GM21360 (cell line): ENCODE data around the gene RABL2B.
"Not testable (repeated sequence)": the region's sequence is repeated elsewhere in the genome, so short reads cannot be mapped to it uniquely, and the experiment has no call there.

Experiments used
- ATAC-seq: cut with Tn5 transposase; IDR thresholded peaks from one replicate; pipeline ENCODE4 v1.9.1; 2021; ENCODE audit warnings: mild to moderate bottlenecking, moderate library complexity; ENCODE audit not compliant: unreplicated experiment

Gene RABL2B

DNA sequence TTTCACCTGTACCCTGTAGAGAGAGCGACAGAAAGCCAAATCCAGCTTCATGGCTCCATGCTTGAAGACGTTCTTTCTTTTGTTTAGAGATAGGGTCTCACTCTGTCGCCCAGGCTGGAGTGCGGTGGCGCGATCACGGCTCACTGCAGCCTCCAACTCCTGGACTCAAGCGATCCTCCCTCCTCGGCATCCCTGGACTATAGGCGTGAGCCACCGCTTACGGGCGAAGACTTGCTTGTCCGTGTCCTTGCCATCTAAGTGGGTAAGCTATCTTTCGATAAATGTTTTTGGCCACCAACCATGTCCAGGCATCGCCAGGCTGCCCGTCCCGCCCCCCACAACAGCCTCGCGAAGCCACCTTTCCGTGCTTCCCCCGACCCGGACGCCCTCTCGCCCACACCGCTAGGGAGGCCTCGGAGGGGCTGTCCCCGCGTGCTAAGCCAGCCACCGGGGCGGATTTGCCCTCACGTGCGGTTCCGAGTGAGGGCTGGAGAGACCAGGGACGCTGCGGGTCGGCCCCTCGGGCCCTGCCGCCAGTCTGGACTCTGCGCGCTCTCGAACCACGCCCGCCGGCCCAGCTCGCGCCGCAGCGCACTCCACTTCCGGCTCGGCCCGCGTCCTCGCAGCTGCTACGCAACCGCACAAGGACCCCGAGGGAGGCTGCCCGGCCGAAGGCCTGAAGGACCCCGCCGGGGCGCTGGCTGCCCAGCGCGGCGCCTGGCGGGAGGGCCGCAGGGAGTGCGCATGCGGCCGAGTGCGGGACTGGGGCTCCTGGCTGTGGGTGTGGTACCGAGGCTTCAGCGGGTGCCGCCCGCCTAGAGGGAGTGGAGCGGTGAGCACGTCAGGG is at the start of gene RABL2B:
TSS of gene RABL2B (minus strand) at position 604 of the 847 bp plus-strand sequence. CDS start 1,342 bp downstream, outside the sequence.
- ATAC-seq: peak; percentile 93

DNA sequence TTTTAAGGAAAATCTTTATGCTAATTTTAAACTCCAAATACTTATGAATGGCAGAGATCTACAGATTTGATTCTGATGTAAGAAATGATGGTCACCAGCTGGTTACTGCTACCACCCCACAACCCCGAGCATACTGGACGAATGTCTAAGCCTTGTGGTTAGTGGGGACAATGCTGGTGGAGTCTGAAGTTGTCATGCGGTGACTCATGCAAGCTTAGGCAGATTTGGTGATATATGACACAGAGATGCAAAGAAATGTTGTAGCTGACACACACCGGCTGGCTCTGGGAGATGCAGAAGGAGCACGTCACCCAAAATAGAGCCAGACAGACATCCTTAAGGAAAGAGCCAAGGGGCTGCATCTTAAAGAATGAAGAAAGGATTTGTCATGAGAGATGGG is 3.5 kb upstream of the RABL2B start:
- ATAC-seq: not testable (repeated sequence)

DNA sequence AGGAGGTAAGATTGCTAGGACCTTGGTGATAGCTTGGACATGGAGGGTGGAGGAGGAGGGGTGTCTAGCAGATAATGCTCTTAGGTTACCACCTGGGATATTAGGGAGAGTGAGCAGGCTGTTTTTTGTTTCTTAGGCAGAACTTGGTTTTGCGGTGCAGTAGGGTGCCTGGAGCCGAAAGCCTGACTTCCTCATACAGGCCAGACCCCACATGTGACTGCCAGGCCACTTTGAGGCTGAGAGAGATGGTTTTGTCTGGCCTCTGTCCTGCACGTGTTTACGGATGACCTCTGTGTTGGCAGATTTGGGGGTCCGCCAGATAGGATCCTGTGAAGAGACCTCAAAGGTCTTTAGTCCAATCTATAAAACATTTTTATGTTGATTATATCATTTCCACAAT is 1.9 kb upstream of the RABL2B start:
- not testable (repeated sequence) for ATAC-seq

DNA sequence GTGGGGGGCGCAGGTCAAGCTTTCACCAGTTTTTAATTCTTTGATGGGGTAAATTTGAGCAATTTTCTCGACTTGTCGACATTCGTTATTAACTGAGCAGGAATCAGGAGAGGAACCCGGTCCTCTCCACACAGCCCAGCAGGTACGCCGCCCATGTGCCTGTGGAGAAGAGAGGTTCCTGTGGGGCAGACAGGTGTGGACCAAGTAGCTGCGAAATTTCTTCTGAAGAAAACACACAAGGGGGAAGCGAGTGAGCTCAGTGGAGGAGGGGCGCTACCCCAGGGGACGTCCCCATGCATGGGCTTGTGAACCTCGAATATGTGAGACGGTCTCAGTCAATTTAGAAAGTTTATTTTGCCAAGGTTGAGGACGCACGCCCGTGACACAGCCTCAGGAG is 442 bp upstream of the RABL2B start:
- peak; percentile 20 for ATAC-seq

DNA sequence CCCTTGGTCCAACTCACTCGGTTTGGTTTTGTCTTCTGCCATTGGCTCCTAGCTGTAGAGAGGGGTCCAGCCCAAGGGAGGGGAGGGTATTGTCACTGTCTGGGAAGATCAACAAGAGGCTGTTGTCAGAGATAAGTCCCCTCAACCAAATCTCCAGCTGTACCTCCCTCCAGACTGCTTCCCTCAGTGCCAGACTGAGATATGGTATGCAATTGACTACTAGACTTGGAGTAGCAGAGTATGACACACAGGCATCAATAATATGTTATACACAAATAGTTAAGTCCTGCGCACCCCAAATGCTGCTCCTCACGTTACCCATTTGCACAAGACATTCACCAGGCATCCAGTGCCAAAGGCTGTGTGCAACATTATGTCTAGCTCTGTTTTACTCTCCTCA is 1.2 kb downstream of the RABL2B start:
- ATAC-seq: not testable (repeated sequence)

DNA sequence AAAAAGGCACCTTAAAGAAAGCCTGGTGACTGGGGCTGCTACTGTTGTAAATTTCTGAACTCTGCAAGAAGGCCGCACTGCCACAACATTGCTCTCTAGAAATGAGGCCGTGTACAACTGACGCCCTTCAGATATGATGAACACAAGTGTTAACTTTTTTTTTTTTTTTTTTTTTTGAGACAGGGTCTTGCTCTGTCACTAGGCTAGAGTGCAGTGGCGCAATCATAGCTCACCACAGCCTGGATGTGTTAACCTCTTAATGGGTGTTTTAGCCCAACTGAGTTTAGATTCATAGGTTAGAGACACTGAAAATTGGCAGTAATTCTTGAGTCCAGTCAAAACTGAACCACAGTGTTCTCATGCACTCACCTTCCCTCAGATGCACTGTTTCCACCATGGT is 3.2 kb downstream of the RABL2B start:
- ATAC-seq: not testable (repeated sequence)

DNA sequence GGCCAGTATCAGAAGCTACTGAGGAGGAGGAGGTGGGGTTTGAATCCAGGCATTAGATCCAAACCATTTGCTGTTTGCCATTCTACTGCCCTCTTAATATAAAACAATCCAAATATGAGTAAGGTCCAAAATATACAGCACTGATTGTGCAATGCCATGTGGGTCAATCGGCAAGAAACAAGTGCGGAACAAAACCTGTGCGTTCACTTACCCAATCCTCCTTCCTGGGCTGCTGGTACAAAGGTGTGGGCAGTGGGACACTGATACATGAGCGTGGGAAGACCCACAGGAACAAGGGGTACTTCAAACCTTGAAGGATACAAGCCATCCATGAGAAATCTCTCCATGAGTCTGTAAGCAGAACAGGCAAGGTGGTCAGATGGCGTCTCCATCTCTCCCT is 5.8 kb downstream of the RABL2B start:
- not testable (repeated sequence) for ATAC-seq

DNA sequence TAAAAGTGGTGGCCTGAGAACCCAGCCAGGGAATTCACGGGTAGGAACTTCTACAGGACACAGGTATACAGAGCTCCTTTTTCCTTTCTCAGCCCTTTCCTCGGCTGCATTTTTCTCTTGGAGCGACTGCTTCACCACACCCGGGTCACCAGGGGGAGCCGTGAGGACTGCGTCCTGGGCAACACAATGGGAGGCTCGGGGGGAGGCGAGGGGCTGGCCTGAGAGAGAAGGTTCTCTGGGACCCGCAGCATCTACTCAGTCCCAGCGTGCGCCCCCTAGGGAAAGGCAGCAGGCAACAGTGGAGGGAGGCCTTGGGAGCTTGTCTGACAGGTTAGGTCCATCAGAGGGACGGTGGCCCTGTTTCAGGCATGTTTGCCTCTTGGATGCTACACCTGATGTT is 8.3 kb downstream of the RABL2B start:
- ATAC-seq: not testable (repeated sequence)

DNA sequence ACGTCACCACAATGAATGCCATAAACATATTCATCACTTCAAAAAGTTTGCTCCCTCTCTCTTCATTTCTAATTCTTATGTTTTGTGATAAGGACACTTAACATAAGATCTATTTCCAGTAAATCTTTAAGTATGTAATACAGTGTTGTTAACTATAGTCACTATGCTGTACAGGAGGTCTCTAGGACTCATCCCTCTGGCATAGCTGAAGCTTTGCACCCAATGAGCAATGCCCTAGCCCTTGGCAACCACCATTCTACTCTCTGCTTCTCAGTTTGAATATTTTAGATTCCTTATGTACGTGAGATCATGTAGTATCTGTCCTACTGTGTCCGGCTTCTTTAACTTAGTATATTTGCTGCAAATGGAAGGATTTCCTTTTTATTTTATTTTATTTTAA is 19.1 kb downstream of the RABL2B start:
- not testable (repeated sequence) for ATAC-seq

DNA sequence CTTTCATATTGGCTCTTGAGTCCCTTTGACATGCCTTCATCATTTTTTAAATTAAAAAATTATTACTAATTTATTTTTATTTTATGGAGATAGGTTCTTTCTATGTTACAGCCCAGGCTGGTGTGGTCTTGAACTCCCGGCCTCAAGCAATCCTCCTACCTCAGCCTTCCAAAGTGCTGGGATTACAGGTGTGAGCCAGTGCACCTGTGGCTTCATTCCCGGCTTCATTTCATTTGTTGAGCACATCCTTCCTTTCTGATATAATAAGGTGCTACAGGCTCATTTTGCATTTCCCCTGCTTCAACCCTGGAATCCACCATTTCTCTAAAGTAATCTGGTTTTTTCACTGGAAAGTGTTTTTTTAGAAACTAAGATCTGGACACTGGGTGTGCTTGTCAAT is 21.6 kb downstream of the RABL2B start:
- ATAC-seq: not testable (repeated sequence)

DNA sequence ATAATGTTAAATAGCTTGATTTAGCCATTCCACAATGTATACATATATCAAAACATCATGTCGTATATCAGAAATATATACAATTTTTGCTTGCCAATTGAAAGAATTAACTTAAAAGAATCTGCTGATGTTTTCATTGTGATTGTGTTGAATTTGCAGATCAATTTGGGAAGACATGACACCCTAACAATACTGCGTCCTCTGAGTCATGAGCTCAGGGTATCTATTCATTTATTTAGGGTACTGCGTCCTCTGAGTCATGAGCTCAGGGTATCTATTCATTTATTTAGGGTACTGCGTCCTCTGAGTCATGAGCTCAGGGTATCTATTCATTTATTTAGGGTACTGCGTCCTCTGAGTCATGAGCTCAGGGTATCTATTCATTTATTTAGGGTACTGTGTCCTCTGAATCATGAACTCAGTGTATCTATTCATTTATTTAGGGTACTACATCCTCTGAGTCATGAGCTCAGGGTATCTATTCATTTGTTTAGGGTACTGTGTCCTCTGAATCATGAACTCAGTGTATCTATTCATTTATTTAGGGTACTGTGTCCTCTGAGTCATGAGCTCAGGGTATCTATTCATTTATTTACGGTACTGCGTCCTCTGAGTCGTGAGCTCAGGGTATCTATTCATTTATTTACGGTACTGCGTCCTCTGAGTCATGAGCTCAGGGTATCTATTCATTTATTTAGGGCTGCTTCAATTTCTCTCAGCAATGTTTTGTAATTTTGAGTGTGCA is 23.7 kb downstream of the RABL2B start:
- not testable (repeated sequence) for ATAC-seq

DNA sequence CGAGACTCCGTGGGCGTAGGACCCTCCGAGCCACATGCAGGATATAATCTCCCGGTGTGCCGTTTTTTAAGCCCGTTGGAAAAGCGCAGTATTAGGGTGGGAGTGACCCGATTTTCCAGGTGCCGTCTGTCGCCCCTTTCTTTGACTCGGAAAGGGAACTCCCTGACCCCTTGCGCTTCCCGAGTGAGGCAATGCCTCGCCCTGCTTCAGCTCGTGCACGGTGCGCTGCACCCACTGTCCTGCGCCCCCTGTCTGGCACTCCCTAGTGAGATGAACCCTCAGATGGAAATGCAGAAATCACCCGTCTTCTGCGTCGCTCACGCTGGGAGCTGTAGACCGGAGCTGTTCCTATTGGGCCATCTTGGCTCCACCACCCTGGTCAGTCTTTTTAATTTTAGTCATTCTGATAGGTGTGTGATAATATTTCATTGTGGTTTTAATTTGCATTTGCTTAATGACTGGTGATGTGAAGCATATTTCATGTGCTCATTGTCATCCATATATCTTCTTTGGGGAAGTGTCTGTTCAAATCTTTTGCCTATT is 26.4 kb downstream of the RABL2B start:
- ATAC-seq: not testable (repeated sequence)

DNA sequence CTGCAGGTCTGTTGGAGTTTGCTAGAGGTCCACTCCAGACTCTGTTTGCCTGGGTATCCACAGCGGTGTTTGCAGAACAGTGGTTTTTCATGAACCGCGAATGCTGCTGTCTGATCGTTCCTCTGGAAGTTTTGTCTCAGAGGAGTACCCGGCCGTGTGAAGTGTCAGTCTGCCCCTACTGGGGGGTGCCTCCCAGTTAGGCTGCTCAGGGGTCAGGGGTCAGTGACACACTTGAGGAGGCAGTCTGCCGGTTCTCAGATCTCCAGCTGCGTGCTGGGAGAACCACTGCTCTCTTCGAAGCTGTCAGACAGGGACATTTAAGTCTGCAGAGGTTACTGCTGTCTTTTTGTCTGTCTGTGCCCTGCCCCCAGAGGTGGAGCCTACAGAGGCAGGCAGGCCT is 27.0 kb downstream of the RABL2B start:
- not testable (repeated sequence) for ATAC-seq

DNA sequence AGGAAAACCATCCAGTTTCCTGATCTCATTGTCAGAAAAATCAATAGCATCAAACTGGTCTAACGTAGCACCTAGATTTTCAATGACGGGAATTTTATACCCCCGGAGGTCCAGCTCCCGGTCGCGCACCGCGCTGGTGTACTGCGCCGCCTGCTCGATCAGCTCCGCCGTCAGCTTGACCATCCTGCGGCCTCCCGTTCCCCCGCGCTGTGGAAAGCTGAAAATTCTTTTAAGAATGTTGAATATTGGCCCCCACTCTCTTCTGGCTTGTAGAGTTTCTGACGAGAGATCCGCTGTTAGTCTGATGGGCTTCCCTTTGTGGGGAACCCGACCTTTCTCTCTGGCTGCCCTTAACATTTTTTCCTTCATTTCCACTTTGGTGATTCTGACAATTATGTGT is 28.2 kb downstream of the RABL2B start:
- ATAC-seq: not testable (repeated sequence)

DNA sequence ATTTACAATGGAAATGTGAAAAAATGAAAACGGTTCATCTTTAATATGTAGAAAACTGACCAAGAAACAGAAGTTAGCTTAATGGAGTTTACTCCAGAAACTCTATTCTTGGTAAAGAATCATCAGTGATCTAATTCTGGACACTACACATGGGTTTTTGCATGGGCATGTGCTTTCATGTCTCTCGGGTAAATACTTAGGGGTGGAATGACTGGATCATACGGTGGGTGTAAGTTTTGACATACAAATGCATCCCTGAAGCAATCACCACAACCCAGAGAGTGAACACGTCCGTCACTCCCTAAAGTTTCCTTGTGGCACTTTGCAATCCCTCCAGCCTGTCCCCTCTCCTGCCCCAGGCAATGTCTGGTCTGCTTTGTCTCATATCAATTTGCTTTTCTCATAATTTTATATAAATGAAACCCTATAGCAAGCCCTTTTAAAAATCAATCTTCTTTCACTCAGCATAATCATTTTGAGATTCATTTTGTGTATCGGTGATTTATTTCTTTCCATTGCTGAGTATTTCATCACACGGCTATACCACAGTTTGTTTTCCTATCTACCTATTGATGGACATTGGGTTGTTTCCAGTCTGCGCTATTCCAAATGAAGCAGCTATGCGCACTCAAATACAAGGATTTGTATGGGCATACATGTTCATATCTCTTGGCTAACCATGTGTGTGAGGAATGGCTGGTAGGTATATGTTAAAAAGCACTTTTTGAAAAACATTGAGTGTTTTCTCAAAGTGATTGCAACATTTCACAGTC is 33.9 kb downstream of the RABL2B start:
- not testable (repeated sequence) for ATAC-seq

DNA sequence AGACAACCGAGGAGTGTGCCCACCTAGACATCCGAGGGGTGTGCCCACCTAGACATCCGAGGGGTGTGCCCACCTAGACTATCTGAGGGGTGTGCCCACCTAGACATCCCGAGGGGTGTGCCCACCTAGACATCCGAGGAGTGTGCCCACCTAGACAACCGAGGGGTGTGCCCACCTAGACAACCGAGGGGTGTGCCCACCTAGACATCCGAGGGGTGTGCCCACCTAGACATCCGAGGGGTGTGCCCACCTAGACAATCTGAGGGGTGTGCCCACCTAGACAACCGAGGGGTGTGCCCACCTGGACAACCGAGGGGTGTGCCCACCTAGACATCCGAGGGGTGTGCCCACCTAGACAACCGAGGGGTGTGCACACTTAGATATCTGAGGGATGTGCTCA is 34.8 kb downstream of the RABL2B start:
- ATAC-seq: not testable (repeated sequence)

DNA sequence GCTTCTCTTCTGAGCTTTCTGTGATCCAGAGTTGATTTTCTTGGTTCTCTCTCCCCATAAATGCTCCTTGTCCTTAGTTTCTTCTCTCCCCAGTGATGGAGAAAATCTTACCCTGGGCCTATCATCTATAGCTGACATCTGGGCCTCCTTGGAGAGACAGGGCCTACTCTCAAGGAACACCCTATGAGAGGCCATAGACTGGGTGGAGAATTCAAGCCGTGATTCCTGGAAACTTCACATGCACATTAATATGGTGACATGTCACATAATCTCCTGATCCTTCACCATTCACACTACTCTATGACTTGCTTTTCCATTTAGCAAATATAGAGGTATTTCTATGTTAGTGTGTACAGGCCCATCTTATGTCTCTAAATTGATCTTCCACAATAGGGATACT is 35.9 kb downstream of the RABL2B start:
- ATAC-seq: not testable (repeated sequence)

DNA sequence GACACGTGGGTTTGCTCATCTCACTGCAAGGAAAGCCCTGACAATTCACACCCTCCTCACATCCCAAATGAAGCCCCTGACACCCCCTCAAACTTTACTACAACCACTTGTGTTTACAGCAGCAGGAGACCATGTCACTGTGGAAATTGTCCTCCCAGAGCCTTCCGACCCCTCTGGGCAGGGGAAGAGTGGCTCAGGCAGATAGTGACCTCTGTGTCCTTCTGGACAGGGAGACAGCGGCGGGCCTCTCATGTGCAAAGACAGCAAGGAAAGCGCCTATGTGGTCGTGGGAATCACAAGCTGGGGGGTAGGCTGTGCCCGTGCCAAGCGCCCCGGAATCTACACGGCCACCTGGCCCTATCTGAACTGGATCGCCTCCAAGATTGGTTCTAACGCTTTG is 39.0 kb downstream of the RABL2B start:
- not testable (repeated sequence) for ATAC-seq

DNA sequence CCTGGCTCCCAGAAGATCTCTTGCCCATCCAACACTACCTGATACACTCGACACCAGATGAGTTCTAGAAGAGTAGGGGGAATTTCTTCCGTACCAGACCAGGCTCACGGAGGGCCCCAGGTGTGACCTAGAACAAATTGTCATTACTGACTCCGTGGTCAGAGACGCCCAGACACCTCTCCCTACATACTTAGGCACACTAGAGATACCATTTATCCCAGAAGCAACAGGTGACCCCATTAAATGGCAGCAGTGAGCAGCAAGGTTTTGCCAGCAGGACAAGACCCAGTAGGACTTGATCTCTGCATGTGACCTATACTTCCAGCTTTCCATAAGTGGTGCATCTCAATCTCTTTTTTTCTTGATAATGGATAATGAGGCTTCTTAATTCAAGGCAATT is 42.7 kb downstream of the RABL2B start:
- ATAC-seq: not testable (repeated sequence)

DNA sequence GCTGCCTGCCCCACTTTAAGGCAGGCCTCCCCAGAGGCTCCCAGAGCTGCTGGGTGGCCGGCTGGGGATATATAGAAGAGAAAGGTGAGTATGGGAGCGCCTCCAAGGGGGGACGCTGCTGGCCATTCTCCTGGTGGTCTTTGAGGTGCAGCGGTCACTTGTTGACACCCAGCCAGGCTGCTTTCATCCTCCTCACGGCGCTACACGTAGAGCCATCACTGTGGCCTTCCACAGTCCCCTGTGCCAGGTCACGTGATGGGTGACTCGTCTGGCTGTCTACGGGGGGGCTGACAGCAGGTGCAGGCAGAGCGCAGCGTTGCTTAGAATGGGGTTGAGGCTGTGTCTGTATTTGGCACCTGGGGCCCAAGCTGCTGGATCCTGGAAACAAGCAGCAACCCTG is 43.5 kb downstream of the RABL2B start:
- ATAC-seq: no peak

DNA sequence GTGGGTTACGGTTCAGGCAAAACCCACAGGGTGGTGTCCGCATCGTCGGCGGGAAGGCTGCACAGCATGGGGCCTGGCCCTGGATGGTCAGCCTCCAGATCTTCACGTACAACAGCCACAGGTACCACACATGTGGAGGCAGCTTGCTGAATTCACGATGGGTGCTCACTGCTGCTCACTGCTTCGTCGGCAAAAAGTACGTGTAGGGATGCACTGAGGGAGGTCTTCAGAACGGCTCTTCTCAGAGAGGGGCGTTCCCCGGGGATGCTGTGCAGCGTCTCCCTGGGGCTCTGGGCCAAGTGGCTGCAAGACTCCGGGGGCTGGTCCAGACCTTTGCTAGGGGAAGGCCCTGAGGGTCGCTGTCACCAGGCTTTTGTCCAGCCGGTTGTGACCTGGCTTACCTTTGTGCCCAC is 44.2 kb downstream of the RABL2B start:
- no peak for ATAC-seq
